MM.1S (cell line): ENCODE results near the gene RASGEF1C.

ENCODE experiments used
- DNase-seq: peaks from one replicate; pipeline ENCODE4 v3.0.0-alpha.2; 2015
- H2AFZ ChIP-seq: fragments of 300-600 bp; sonication (generic); 2 replicates; pipeline ENCODE4 v1.6.0; 2016; ENCODE audit warnings: antibody characterized with exemption, low read length
- H3F3A ChIP-seq: fragments of 300-600 bp; sonication (generic); 2 replicates; pipeline ENCODE4 v1.6.1; 2016; ENCODE audit warnings: mild to moderate bottlenecking, antibody characterized with exemption, low read length, moderate library complexity, mixed read lengths; ENCODE audit not compliant: insufficient read depth
- H3K27ac ChIP-seq: fragments of 300-600 bp; sonication (generic); 2 replicates; pipeline ENCODE4 v1.5.1; 2016; ENCODE audit warnings: mild to moderate bottlenecking, low read length
- H3K27me3 ChIP-seq: fragments of 300-600 bp; sonication (generic); replicated peaks from 2 replicates; pipeline ENCODE4 v1.6.0; 2016; ENCODE audit warnings: low read length; ENCODE audit not compliant: insufficient read depth
- H3K36me3 ChIP-seq: fragments of 300-600 bp; sonication (generic); replicated peaks from 2 replicates; pipeline ENCODE4 v1.6.1; 2016; ENCODE audit warnings: mild to moderate bottlenecking, low read length, mixed read lengths; ENCODE audit not compliant: insufficient read depth
- H3K4me1 ChIP-seq: fragments of 300-600 bp; sonication (generic); 2 replicates; pipeline ENCODE4 v1.6.1; 2016; ENCODE audit warnings: low read length, mixed read lengths
- H3K4me2 ChIP-seq: fragments of 300-600 bp; sonication (generic); 2 replicates; pipeline ENCODE4 v1.6.0; 2016; ENCODE audit warnings: low read depth, low read length
- H3K4me3 ChIP-seq: fragments of 300-600 bp; sonication (generic); 2 replicates; pipeline ENCODE4 v1.5.1; 2016; ENCODE audit warnings: low read length, mixed read lengths
- H3K79me2 ChIP-seq: fragments of 300-600 bp; sonication (generic); 2 replicates; pipeline ENCODE4 v1.6.1; 2016; ENCODE audit warnings: mixed run types, low read length, mixed read lengths
- H3K9ac ChIP-seq: fragments of 300-600 bp; sonication (generic); 2 replicates; pipeline ENCODE4 v1.6.1; 2016; ENCODE audit warnings: low read length, mixed read lengths
- H3K9me2 ChIP-seq: fragments of 300-600 bp; sonication (generic); replicated peaks from 2 replicates; pipeline ENCODE4 v1.6.1; 2016; ENCODE audit warnings: mild to moderate bottlenecking, low read length, mixed read lengths; ENCODE audit not compliant: insufficient read depth
- H3K9me3 ChIP-seq: fragments of 300-600 bp; sonication (generic); replicated peaks from 2 replicates; pipeline ENCODE4 v1.6.1; 2016; ENCODE audit warnings: mild to moderate bottlenecking, low read length, mixed read lengths; ENCODE audit not compliant: insufficient read depth
- H4K20me1 ChIP-seq: fragments of 300-600 bp; sonication (generic); 2 replicates; pipeline ENCODE4 v1.6.1; 2016; ENCODE audit warnings: mild to moderate bottlenecking, low read length, moderate library complexity, mixed read lengths; ENCODE audit not compliant: insufficient read depth
- CTCF ChIP-seq: fragments of 300-600 bp; sonication (generic); IDR thresholded peaks from 2 replicates; pipeline ENCODE4 v1.5.1; 2016; ENCODE audit warnings: antibody characterized with exemption, low read length, mixed read lengths
- EZH2 ChIP-seq: fragments of 300-600 bp; sonication (generic); optimal IDR thresholded peaks from 2 replicates; pipeline ENCODE3; 2017; ENCODE audit warnings: low read depth, mild to moderate bottlenecking, antibody characterized with exemption, low read length, mixed read lengths
- EZH2phosphoT487 ChIP-seq: fragments of 300-600 bp; sonication (generic); IDR thresholded peaks from 2 replicates; pipeline ENCODE4 v1.6.1; 2018; ENCODE audit warnings: antibody characterized with exemption, low read length

RASGEF1C gene

GRCh38 chr5:180193749-180194375 is 15.1 kb downstream of the RASGEF1C start:
- no peaks in the 10 kb centered on the region for H3K79me2 ChIP-seq
- H3K9me2 ChIP-seq: no peaks in the 10 kb centered on the region
- no peak overlapping the region for H3K9ac ChIP-seq
- H3K36me3 ChIP-seq: no peaks in the 10 kb centered on the region
- H3F3A ChIP-seq: no peaks in the 10 kb centered on the region
- TF ChIP-seq EZH2phosphoT487 (no peak), CTCF (no peak), EZH2 (no peak)
- H3K27ac ChIP-seq: no peak overlapping the region
- H2AFZ ChIP-seq: no peak overlapping the region
- no peaks in the 10 kb centered on the region for H3K9me3 ChIP-seq
- no peak for DNase-seq
- no peaks in the 10 kb centered on the region for H4K20me1 ChIP-seq
- peaks cover 40% of the 10 kb centered on the region for H3K27me3 ChIP-seq
- H3K4me1 ChIP-seq: no peaks in the 10 kb centered on the region
- no peak overlapping the region for H3K4me3 ChIP-seq
- no peak overlapping the region for H3K4me2 ChIP-seq

- TF ChIP-seq EZH2: no peak
- TF ChIP-seq EZH2phosphoT487: no peak
- TF ChIP-seq CTCF: no peak
- DNase-seq: no peak
- H3K9me2 ChIP-seq: no peaks in the 10 kb centered on the region
- H4K20me1 ChIP-seq: no peaks in the 10 kb centered on the region
- H3K4me1 ChIP-seq: no peaks in the 10 kb centered on the region
- H3K9me3 ChIP-seq: no peaks in the 10 kb centered on the region
- no peaks in the 10 kb centered on the region for H3K79me2 ChIP-seq
- H3K27me3 ChIP-seq: peaks cover 29% of the 10 kb centered on the region
- H3K4me2 ChIP-seq: no peak overlapping the region
- H2AFZ ChIP-seq: no peak overlapping the region
- no peak overlapping the region for H3K27ac ChIP-seq
- H3K9ac ChIP-seq: no peak overlapping the region
- no peaks in the 10 kb centered on the region for H3F3A ChIP-seq
- H3K36me3 ChIP-seq: no peaks in the 10 kb centered on the region
- H3K4me3 ChIP-seq: no peak overlapping the region
Observed at GRCh38 chr5:180191716-180192115, 17.3 kb downstream of the RASGEF1C start.

- H3K27ac ChIP-seq: no peak overlapping the region
- no peak for TF ChIP-seq CTCF
- TF ChIP-seq EZH2phosphoT487: no peak
- no peak for TF ChIP-seq EZH2
- DNase-seq: no peak
- no peak overlapping the region for H3K9ac ChIP-seq
- no peak overlapping the region for H3K4me3 ChIP-seq
- no peaks in the 10 kb centered on the region for H3F3A ChIP-seq
- H3K9me2 ChIP-seq: no peaks in the 10 kb centered on the region
- no peaks in the 10 kb centered on the region for H3K79me2 ChIP-seq
- peaks cover 24% of the 10 kb centered on the region; the same call in 1 of the 2 replicates for H3K27me3 ChIP-seq
- no peaks in the 10 kb centered on the region for H3K9me3 ChIP-seq
- no peak overlapping the region for H3K4me2 ChIP-seq
- no peaks in the 10 kb centered on the region for H3K4me1 ChIP-seq
- no peaks in the 10 kb centered on the region for H4K20me1 ChIP-seq
- no peaks in the 10 kb centered on the region for H3K36me3 ChIP-seq
- H2AFZ ChIP-seq: no peak overlapping the region
Observed at GRCh38 chr5:180187767-180188166, 21.2 kb downstream of the RASGEF1C start.
